NCI-H446 treated with DMSO at 0.1 percent for 48 hours (cell line): Measurements from ENCODE around the gene SNX27.
A peak's percentile ranks its signal among the peaks of the same experiment; 100 is the strongest.

Experiments used
- DNase-seq: peaks from one replicate; lab custom pipeline; 2025; lab: John Stamatoyannopoulos, UW

SNX27 gene

DNA sequence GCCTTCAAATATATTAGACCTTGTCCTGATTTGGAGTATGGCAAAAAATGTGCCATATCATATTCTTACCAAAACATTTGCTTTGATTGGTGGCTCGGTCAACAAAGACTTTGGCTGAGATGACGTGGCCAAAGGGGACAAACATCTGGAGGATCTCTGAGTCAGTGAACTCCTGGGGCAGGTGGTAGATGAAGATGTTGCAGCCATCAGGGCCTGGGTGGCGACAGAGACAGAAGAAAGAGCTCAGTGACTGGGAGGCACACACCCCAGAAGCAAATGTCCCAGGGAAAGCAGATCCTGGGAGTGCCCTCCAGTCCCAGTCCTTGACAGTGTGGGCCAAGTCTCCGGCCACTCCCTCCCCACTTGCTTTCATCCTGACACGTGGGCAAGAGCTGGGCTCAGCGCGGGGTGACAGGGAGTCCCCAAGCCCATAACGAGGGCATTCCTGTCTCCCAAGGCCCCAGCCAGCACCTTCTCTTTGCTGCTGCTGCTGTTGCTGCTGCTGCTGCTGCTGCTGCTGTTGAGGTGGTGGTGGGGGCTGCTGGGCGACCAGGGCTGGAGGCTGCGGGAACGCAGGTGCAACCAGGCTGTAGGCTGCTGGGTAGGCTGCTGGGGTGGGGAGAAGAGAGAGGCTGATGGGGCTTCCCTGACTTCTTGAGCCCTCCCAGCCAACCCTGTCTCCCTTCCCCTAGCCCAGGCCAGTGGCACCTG lies 94.1 kb downstream of the SNX27 start:
- DNase-seq: no peak

DNA sequence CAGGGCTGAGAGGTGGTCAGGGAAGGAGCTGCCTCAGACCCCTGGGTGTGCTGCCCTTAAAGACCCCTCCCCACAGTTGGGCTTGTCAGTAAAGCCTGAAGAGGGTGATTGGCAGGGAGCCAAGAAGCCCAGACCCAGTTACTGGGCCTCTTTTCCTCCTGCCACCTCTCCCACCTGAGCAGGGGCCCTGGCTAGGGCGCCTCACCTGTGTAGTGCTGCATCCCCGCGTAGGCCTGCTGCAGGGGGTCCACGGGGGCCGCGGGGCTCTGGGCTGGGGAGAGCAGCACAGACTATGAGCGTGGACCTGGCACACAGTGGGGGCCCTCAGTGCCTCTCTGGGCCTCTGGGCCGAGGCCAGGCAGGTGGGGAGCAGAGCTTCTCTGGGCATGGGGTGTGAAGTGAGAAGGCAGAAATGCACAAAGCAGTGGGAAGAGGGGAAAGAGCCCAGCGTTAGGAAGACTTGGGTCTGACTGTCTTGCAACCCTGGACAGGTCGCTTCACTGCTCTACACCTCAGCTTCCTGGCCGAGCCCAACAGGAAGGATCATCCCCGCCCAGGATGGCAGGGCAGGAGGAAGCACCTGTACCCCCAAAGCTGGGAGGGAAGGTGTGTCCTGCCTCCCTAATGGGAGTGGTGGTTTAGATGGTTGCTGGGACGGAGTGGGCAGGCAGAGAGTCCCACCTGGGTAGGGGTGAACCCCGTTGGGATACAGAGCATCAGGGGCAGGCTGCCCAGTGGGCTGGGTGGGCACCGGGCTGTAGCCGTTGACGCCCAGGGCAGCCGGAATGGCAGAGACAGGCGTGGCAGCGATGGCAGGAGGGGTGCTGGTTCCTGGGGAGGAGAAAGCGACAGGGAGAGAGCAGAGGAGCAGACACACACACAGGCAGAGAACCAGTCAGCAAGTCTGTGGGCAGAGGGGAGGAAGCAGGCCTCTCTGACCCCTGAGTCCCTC lies 94.9 kb downstream of the SNX27 start:
- DNase-seq: no peak

DNA sequence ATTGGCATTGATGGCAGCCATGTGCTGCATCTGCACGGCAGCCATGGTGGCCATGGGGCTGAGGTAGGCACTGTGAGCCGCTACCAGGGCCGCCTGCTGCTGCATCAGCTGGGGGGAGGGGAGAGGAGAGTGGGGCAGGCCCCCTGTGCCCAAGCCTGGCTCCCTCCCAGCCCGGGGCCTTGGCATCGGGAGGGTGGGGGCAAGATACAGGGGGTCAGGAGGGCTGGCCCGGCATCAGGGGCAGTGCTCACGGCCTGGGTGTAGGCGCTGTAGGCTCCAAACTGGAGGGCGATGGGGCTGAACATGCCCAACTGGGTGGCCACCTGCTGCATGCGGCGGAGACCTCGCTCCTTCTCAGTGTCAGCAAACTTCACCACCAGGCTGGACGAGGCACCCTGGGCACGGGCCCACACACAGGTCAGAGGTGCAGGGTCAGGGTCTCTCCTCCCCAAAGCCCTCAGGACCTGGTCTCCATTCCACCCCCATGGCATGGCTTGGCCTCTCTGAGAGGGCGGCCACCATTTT lies 95.8 kb downstream of the SNX27 start:
- no peak for DNase-seq

DNA sequence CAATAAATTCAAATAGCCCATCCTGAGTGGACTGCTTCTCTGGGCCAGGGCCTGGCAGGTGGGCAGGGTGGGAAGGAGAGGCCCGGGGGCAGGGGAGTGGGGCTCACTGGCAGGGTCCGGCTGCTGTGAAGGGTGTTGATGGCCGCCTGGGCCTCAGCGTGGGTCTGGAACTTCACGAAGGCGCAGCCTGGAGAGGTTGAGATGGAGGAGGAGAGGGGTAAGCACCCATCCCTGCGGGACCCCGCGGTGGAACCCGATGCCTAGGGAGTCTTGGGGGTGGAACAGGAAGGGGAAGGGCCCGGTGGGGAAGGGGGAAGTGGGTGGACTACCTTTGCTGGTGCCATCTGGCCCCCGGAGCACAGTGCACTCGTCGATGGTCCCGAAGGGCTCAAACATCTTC lies 97.0 kb downstream of the SNX27 start:
- no peak for DNase-seq

DNA sequence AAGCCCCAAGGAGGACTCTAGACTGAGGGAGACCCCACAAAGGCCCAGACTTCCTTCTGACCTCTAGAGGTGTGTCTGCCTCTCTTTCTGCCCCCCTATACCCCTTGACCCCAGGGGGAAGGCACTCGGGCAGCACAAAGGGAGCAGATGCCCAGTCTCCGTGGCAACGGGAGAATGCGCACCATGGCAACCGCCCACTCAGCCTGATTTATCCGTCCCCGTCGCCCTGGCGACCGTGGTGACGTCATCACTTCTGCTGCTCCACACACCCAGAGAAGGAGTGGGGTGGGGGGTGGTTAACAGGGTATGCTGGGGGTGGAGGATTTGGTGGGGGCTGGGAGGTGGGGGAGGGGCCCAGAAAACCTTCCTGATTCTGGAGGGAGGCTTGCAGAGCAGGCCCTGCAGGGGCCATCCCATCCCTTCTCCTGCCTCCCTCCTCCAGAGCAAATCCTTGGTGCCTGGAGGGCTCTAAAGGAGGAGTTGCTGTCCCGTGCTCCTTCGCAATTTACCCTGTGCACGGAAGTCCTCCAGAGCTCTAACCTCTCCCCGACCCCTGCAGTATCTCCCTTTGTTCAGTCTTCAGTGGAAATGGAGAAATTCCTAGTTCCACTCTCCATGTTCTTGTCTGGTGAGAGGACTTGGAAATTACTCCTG lies 98.5 kb downstream of the SNX27 start:
- DNase-seq: peak; percentile 5

DNA sequence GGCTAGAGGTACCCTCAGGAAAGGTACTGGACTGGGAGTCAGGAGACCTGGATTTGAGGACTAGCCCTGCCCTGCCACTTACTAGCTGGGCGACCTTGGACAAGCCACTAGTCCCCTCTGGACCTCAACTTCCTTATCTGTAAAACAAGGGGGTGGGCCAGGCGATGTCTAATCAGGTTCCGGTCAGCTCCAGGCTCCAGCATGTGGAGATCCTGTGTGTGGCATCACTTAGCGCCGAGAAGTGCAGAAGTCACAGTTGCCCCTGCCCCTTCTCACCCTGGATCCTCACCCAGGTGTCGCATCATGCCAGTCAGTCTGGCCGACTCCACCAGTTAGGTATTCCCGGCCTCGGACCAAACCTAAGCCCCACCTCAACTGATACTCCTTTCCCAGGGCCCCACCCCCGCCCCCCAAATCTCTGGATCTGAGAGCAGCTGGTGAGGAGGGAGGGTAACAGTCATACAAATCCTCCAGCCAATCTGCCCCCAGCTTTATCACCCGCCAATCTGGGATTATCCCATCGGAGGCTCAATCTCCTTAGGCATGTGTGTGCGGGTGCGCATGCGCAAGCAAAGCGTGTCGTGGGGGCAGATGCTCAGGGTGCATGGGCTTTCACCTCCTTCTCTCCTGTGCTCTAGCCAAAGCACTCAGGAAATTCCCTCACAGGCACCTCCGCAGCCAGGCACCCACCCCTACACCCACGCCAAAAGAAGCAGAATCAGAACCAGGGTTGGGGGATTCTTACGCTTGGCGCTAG lies 99.4 kb downstream of the SNX27 start:
- DNase-seq: no peak

- no peak for DNase-seq
These were observed 100.1 kb downstream of the SNX27 start for GRCh38 chr1:151711951-151712350.

DNA sequence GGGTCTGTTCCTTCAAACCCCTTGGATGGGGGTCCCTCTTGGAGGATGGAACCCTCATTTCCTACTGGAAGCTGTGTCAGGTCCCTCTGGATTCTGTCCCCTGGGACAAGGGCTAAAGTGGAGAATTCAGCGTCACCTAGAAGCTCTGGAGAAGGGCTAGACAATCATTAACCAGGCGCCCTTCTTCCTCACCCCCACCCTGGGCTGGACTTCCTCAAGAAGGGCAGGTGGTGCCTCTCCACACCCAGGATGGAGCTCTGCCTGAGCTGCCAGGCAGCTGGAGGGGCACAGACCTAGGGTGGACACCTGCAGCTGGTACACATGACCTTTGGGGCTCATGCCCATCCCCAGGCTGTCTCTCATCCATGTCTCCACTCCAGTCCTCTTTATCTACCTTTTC lies 101.2 kb downstream of the SNX27 start:
- no peak for DNase-seq

GRCh38 chr1:151713874-151714273 lies 102.0 kb downstream of the SNX27 start:
- no peak for DNase-seq

- no peak for DNase-seq
These were observed 103.2 kb downstream of the SNX27 start for GRCh38 chr1:151714820-151715725.

- DNase-seq: peak; percentile 13
These were observed 104.0 kb downstream of the SNX27 start for GRCh38 chr1:151715726-151716404.

DNA sequence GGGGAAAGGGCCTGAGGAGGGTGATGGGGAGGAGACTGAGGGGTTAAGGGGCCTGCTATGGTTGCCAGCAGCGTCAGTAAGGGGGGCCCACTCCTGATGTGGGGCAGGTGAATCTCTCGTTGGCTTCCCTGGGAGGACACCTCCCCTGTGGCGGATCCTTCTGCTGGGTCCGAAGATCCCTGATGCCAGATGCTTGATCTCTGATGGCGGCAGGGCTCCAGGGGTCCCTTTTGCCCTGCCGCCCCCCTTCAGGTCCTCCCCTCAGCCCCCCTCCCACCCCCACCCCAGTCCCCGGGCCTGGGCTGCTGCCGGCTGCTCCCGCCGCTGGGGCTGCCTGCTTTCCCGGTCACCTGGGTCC lies 104.5 kb downstream of the SNX27 start:
- no peak for DNase-seq

DNA sequence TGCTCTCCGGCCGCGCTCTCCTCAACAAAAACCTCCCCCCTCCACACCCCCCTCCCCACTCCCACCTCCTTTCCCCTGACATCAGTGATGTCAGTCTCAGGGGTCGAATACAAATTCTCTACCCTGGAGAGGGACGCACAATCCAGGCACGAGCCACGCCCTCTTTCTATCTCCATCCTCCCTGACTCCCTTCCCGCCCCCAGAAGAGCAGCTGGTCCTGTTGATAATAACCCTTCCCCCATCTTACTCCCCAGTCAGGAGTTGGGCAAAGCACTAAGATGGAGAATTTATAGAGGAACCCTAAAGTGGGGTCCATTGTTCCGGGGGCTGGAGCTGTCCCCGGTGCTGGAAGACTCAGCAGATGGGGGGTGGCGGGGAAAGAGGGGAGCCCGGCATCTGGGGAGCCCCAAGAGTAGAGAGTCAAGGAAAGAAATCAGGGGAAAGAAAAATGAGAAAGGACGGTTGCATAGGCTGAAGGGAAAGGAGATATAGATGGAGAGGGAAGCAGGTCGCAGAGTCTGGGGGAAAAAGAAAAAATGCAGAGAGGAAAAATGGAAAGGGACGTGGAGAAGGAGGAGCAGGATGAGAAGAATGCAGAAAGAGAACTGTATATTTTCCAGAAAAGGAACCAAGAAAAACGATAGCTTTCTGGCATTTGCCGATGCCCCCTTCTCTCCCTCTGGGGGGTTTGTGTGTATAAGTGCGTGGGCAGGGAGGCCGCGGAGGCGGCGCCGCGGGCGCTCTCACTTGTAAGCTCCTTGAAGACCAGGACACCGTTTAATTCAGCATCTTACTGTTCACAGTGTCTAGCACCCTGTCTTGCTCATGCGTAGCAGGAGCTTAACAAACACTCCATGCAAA lies 105.2 kb downstream of the SNX27 start, which contains the start of gene CELF3:
Gene CELF3 (minus strand): TSS at position 33 of the 861 bp plus-strand sequence. CDS start 783 bp downstream, outside the sequence.
- DNase-seq: peak; percentile 97

GRCh38 chr1:151718011-151718431 lies 106.2 kb downstream of the SNX27 start:
- DNase-seq: no peak

DNA sequence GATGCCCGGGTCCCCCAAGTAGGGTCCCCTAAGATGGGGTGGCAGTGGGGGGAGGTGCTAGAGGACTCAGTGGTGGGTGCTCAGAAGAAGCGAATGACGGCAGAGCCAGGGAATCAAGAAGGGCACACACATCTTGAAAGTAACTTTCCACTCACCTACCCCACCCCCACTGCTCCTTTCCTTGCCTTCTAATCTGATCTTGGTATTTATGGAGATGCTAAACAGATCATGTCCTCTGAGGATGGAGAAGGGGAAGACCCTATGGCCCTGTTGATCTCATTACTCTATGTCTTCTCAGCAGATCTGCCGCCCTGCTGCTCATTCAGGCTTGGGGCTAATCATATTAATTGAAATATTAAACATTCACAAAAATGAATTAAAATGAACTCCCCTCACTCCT lies 106.8 kb downstream of the SNX27 start:
- no peak for DNase-seq

DNA sequence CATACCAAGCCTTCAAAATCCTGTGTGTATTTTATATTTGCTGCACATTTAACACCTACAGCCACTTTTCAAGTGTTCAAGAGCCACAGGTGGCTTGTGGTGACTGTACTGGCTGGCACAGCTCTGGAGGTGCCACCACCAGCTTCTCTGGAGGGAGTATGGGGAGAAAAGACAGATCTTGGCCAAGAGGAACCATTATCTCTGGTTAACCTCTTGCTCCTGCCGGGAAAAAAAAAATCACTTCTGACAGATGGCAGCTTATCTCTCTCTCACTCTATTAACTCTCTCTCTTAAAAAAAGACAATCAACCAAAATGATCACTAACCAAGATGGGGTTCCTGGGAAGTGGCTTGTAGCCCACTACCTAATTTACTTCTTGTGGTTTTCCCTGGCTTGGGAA lies 108.3 kb downstream of the SNX27 start:
- no peak for DNase-seq

DNA sequence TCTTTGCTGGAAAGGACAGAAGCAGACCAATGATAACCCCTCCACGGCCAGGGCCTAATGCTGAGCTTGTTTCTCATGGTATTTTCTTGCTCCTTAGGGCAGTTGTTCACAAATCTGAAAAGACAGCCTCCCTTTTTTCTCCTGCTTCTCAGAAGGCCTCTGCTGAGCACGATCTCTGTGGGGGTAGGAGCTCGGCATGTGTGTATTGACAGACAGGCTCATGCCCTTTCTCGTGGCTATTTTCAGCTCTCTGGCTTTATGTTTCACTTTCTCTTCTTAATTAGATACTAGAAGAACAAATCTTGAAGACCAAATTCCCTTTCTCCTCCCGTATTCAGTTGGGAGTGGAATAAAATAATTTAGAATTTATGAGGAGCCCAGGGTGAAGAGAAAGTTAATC lies 108.7 kb downstream of the SNX27 start:
- no peak for DNase-seq

DNA sequence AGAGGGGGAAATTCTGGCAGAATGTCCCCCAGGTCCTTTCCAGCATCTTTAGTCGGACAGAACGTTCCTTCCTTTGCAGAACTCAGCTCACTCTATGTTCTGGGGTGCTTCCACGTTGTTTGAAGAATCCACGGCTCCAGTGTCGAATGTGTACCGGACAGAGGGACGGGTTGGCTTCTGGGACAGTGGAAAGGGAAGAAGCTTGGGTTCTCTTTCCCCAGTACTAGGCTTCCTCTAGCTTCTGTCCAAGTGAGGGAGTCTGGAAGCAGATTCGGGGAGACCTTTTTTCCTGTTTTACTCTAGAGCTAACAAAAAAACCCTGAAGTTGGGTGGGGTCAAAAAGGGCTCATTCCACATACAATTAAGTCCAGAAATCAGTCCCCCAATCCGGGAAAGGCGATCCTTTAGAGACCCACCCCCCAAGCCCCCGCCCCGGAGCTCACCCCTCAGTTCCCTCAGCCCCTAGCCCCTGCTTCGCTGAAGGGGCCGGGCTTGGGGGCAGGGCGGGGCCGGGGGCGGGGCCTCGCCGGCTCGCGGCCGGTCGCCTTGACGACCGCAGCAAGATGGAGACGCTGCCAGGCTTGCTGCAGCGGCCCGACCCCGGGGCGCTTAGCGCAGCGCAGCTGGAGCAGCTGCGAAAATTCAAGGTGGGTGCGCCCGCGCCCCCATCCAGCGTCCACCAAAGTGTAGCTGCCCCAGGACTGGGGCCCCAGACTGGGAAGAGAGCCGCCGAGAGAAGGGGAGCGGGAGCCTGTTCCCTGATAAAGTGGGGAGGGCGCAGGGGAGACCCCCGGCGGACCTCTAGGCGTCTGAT lies 109.3 kb downstream of the SNX27 start, which contains the start of gene RIIAD1:
Gene RIIAD1 (plus strand): TSS at position 549 of the 814 bp plus-strand sequence. CDS start 15 bp downstream, at position 564.
- DNase-seq: no peak
